SU-DHL-6 (cell line): Measurements from ENCODE around the gene ANG.
"Not testable (repeated sequence)": the region's sequence is repeated elsewhere in the genome, so short reads cannot be mapped to it uniquely, and the experiment has no call there.

Source experiments
- H2AFZ ChIP-seq: fragments of 200-600 bp; sonication (generic); 2 replicates; pipeline ENCODE4 v1.6.1; 2014; ENCODE audit warnings: low read depth, mild to moderate bottlenecking, moderate library complexity, mixed read lengths, antibody characterized with exemption, low read length; ENCODE audit not compliant: severe bottlenecking
- H3F3A ChIP-seq: fragments of 200-600 bp; shearing (Covaris generic); 2 replicates; pipeline ENCODE4 v1.6.0; 2016; ENCODE audit warnings: antibody characterized with exemption, mild to moderate bottlenecking; ENCODE audit not compliant: insufficient read depth
- H3K27ac ChIP-seq: fragments of 200-600 bp; sonication (generic); 2 replicates; pipeline ENCODE4 v1.5.1; 2016; ENCODE audit warnings: low read depth, mild to moderate bottlenecking, low read length, moderate library complexity, mixed read lengths
- H3K27me3 ChIP-seq: fragments of 200-600 bp; sonication (generic), shearing (Covaris generic); 2 replicates; pipeline ENCODE4 v1.6.0; 2014; ENCODE audit warnings: mild to moderate bottlenecking, low read length
- H3K36me3 ChIP-seq: fragments of 200-600 bp; sonication (generic); 2 replicates; pipeline ENCODE4 v1.6.1; 2014; ENCODE audit warnings: mild to moderate bottlenecking, low read length, mixed read lengths
- H3K4me2 ChIP-seq: fragments of 300-600, 200-600 bp; shearing (Covaris generic), sonication (generic); 2 replicates; pipeline ENCODE4 v1.6.0; 2014; ENCODE audit warnings: low read length, low read depth, mild to moderate bottlenecking; ENCODE audit not compliant: poor library complexity, severe bottlenecking
- H3K4me3 ChIP-seq: fragments of 200-600 bp; sonication (generic); 2 replicates; pipeline ENCODE4 v1.5.1; 2014; ENCODE audit warnings: antibody characterized with exemption, low read length, mild to moderate bottlenecking, mixed read lengths; ENCODE audit not compliant: insufficient read depth, poor library complexity, severe bottlenecking
- H3K79me2 ChIP-seq: fragments of 200-600 bp; sonication (generic); 2 replicates; pipeline ENCODE4 v1.6.1; 2014; ENCODE audit warnings: mild to moderate bottlenecking, low read length, moderate library complexity; ENCODE audit not compliant: insufficient read depth
- H3K9ac ChIP-seq: fragments of 200-600 bp; sonication (generic); 2 replicates; pipeline ENCODE4 v1.7.0; 2014; ENCODE audit warnings: mild to moderate bottlenecking, low read length
- H3K9me2 ChIP-seq: fragments of 200-600 bp; sonication (generic); replicated peaks from 2 replicates; pipeline ENCODE4 v1.6.1; 2014; ENCODE audit warnings: low read length; ENCODE audit not compliant: insufficient read depth
- H3K9me3 ChIP-seq: fragments of 200-600 bp; sonication (generic); 2 replicates; pipeline ENCODE4 v1.6.1; 2014; ENCODE audit warnings: low read length, mixed read lengths; ENCODE audit not compliant: insufficient read depth
- H4K20me1 ChIP-seq: fragments of 200-600 bp; sonication (generic); 2 replicates; pipeline ENCODE4 v1.6.1; 2014; ENCODE audit warnings: low read depth, mild to moderate bottlenecking, antibody characterized with exemption, low read length, moderate library complexity, mixed read lengths
- CTCF ChIP-seq: fragments of 200-600 bp; sonication (generic); IDR thresholded peaks from one replicate; pipeline ENCODE4 v1.5.1; 2017; ENCODE audit warnings: antibody characterized with exemption, mild to moderate bottlenecking, low read length, moderate library complexity; ENCODE audit not compliant: insufficient read depth, poor library complexity, severe bottlenecking
- EZH2phosphoT487 ChIP-seq: fragments of 200-600 bp; sonication (generic), shearing (Covaris generic); conservative IDR thresholded peaks from 2 replicates; pipeline ENCODE4 v1.6.1; 2018; ENCODE audit warnings: mild to moderate bottlenecking, antibody characterized with exemption, low read length, moderate library complexity, mixed read lengths

The ANG gene

GRCh38 chr14:20699931-20700330, 11.4 kb downstream of the ANG start:
- Histone ChIP-seq H3K9ac (no peak overlapping the region), H3K9me3 (no peaks in the 10 kb centered on the region), H4K20me1 (no peaks in the 10 kb centered on the region), H3K36me3 (no peaks in the 10 kb centered on the region), H3K79me2 (no peaks in the 10 kb centered on the region), H3K4me2 (no peak overlapping the region), H3K27ac (no peak overlapping the region), H3K4me3 (no peak overlapping the region), H2AFZ (no peak overlapping the region), H3K9me2 (no peaks in the 10 kb centered on the region), H3F3A (no peaks in the 10 kb centered on the region), H3K27me3 (no peaks in the 10 kb centered on the region)
- TF ChIP-seq CTCF = no peak
- no peak for TF ChIP-seq EZH2phosphoT487

- H3K9ac ChIP-seq, H3K79me2 ChIP-seq, H3K36me3 ChIP-seq, H2AFZ ChIP-seq, H4K20me1 ChIP-seq, H3K27me3 ChIP-seq, H3K4me3 ChIP-seq, H3K27ac ChIP-seq, H3K9me2 ChIP-seq, H3F3A ChIP-seq, H3K4me2 ChIP-seq, H3K9me3 ChIP-seq: not testable (repeated sequence)
These were observed 12.4 kb downstream of the ANG start for GRCh38 chr14:20700965-20701364.

DNA sequence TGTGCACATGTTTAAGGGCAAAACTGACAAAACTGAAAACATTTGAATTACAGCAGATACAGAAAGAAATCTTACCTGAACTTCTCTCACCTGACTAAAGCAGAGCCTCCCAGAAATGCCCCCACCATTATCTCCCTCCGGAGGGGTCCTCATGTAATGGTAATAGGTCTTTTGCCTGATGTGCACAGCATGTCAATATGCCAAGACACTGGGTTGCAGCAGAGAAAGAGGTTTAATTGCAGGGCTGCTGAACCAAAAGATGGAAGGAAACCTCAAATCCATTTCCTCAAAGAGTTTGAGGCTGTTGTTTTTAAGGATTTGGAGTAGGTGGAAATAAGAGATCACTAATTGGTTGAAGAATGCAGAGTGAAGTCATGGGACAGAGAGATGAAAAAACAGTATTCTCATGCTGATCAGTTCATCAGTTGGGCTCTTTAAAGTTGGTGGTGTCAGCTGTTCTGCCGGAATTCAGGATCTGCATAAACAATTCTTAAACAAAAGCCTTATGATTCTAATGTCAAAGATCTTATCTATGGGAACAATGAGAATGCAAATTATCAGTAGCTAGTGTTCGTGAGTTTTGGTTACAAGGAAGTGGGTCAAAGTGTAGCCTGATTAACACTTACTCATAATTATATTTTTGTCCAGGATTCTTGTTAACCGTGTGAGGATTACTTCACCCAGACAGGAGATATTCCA, 18.2 kb downstream of the ANG start:
- Histone ChIP-seq H2AFZ (no peak overlapping the region), H3K27ac (no peak overlapping the region), H3F3A (no peaks in the 10 kb centered on the region), H3K79me2 (no peaks in the 10 kb centered on the region), H3K27me3 (no peaks in the 10 kb centered on the region), H3K9me2 (no peaks in the 10 kb centered on the region), H3K9ac (no peak overlapping the region), H4K20me1 (no peaks in the 10 kb centered on the region), H3K9me3 (no peaks in the 10 kb centered on the region), H3K4me2 (no peak overlapping the region), H3K4me3 (no peak overlapping the region), H3K36me3 (no peaks in the 10 kb centered on the region)
- no peak for TF ChIP-seq EZH2phosphoT487
- TF ChIP-seq CTCF = no peak

- no peak overlapping the region for H2AFZ ChIP-seq
- no peaks in the 10 kb centered on the region for H3K9me3 ChIP-seq
- no peak overlapping the region for H3K4me2 ChIP-seq
- no peaks in the 10 kb centered on the region for H3F3A ChIP-seq
- no peaks in the 10 kb centered on the region for H3K9me2 ChIP-seq
- TF ChIP-seq CTCF = no peak
- no peak for TF ChIP-seq EZH2phosphoT487
- H4K20me1 ChIP-seq = no peaks in the 10 kb centered on the region
- no peaks in the 10 kb centered on the region for H3K27me3 ChIP-seq
- H3K4me3 ChIP-seq = no peak overlapping the region
- H3K9ac ChIP-seq = no peak overlapping the region
- H3K79me2 ChIP-seq = no peaks in the 10 kb centered on the region
- H3K27ac ChIP-seq = no peak overlapping the region
- H3K36me3 ChIP-seq = no peaks in the 10 kb centered on the region
These were observed 19.1 kb downstream of the ANG start for GRCh38 chr14:20707622-20708021.
